Keratinocyte (primary cell): ENCODE data around the gene SRP14.

Source experiments
- CTCF ChIP-seq, 3 experiments: IDR thresholded peaks in 1 of 3; conservative IDR thresholded peaks in 1 of 3; optimal IDR thresholded peaks in 1 of 3; 2 replicates in 2 of 3; 3 replicates in 1 of 3; pipeline versions ENCODE3 to v1.5.1; 2011; ENCODE audit warnings: low read length in 3 of 3, mild to moderate bottlenecking in 3 of 3, moderate library complexity in 2 of 3, control low read depth in 1 of 3, inconsistent platforms in 1 of 3; ENCODE audit not compliant: insufficient read depth in 2 of 3; ENCODE audit errors: extremely low read depth in 1 of 3
- EZH2 ChIP-seq: IDR thresholded peaks from one replicate; pipeline ENCODE4 v1.6.1; 2012; ENCODE audit warnings: inconsistent platforms, mild to moderate bottlenecking, low read length, moderate library complexity

- no peak for TF ChIP-seq CTCF (optimal IDR thresholded peaks at IDR 0.05 in 1 of 3, IDR thresholded peaks at IDR 0.05 in 1 of 3, conservative IDR thresholded peaks at IDR 0.05 in 1 of 3; ENCODE audit: extremely low read depth in 1 of 3, insufficient read depth in 2 of 3, low read length in 3 of 3)
- TF ChIP-seq EZH2: no peak
These were observed 4.6 kb downstream of the SRP14 start for GRCh38 chr15:40034186-40034946.
